SK-N-SH (cell line): ENCODE data around the gene SYT3. TPM values are rescaled to one million over a fixed set of nuclear protein-coding genes. Genes with fewer than 3 reads are reported as not detected.

Source experiments
- CTCF ChIA-PET: fragments of 300-600, 350-600 bp; formaldehyde crosslinking; extraction: SDS; loops from one replicate; lab custom pipeline; 2021; lab: Yijun Ruan, JAX
- POLR2A ChIA-PET: fragments of 350-600 bp; sonication (Branson Sonifier 250); formaldehyde crosslinking; extraction: SDS; loops from one replicate; lab custom pipeline; 2020; ENCODE audit warnings: antibody characterized with exemption, inconsistent platforms; lab: Yijun Ruan, JAX
- DNase-seq: peaks from one replicate; pipeline ENCODE4 v3.0.0; 2012
- H2AFZ ChIP-seq: fragments of 200-600 bp; sonication (generic); 2 replicates; pipeline ENCODE4 v1.8.1; 2016; ENCODE audit warnings: antibody characterized with exemption, mild to moderate bottlenecking, low read depth
- H3F3A ChIP-seq: fragments of 200-600 bp; sonication (generic); replicated peaks from 2 replicates; pipeline ENCODE3; 2016; ENCODE audit warnings: antibody characterized with exemption, mild to moderate bottlenecking; ENCODE audit not compliant: insufficient read depth
- H3K27ac ChIP-seq, 2 experiments: fragments of 200-500 bp in 1 of 2; fragments of 200-600 bp in 1 of 2; sonication (Bioruptor generic) in 1 of 2; sonication (generic), shearing (Covaris generic) in 1 of 2; 2 replicates each; pipeline versions ENCODE4 v1.5.1 to v1.6.1; 2014 to 2016; ENCODE audit warnings: low read depth in 2 of 2, inconsistent platforms in 1 of 2, low read length in 1 of 2, mild to moderate bottlenecking in 1 of 2, mixed read lengths in 1 of 2
- H3K27me3 ChIP-seq: fragments of 200-600 bp; sonication (generic), shearing (Covaris generic); 2 replicates; pipeline ENCODE4 v1.6.1; 2016; ENCODE audit warnings: mixed run types; ENCODE audit not compliant: insufficient read depth
- H3K36me3 ChIP-seq, 2 experiments: fragments of 200-500 bp in 1 of 2; fragments of 200-600 bp in 1 of 2; sonication (Bioruptor generic) in 1 of 2; sonication (generic) in 1 of 2; replicated peaks in 1 of 2; 2 replicates each; pipeline versions ENCODE3 to v1.5.1; 2014 to 2016; ENCODE audit warnings: low read length in 1 of 2, mild to moderate bottlenecking in 1 of 2; ENCODE audit not compliant: insufficient read depth in 2 of 2, control insufficient read depth in 1 of 2
- H3K4me1 ChIP-seq, 2 experiments: fragments of 200-500 bp in 1 of 2; fragments of 200-600 bp in 1 of 2; sonication (Bioruptor generic) in 1 of 2; sonication (generic), shearing (Covaris generic) in 1 of 2; 2 replicates each; pipeline versions ENCODE4 v1.5.1 to v1.6.1; 2014 to 2016; ENCODE audit warnings: low read depth in 1 of 2, low read length in 1 of 2, mixed run types in 1 of 2; ENCODE audit not compliant: insufficient read depth in 2 of 2, control insufficient read depth in 1 of 2
- H3K4me2 ChIP-seq: fragments of 200-600 bp; sonication (generic), shearing (Covaris generic); 2 replicates; pipeline ENCODE4 v1.6.1; 2017; ENCODE audit warnings: mixed run types
- H3K4me3 ChIP-seq, 2 experiments: fragments of 200-500 bp in 1 of 2; fragments of 200-600 bp in 1 of 2; sonication (Bioruptor generic) in 1 of 2; sonication (generic), shearing (Covaris generic) in 1 of 2; 2 replicates each; pipeline versions ENCODE4 v1.5.1 to v1.8.1; 2014 to 2016; ENCODE audit warnings: low read depth in 2 of 2, inconsistent platforms in 1 of 2, low read length in 1 of 2, mild to moderate bottlenecking in 1 of 2, mixed read lengths in 1 of 2, moderate library complexity in 1 of 2
- H3K79me2 ChIP-seq: fragments of 200-600 bp; sonication (generic); 2 replicates; pipeline ENCODE4 v1.8.1; 2017; ENCODE audit warnings: mild to moderate bottlenecking; ENCODE audit not compliant: insufficient read depth
- H3K9ac ChIP-seq: fragments of 200-600 bp; sonication (generic); 2 replicates; pipeline ENCODE4 v1.6.1; 2017; ENCODE audit warnings: mixed run types
- H3K9me2 ChIP-seq: fragments of 200-600 bp; sonication (generic); 2 replicates; pipeline ENCODE4 v1.6.1; 2017; ENCODE audit warnings: mixed run types
- H3K9me3 ChIP-seq: fragments of 200-600 bp; sonication (generic); 2 replicates; pipeline ENCODE4 v1.6.1; 2017; ENCODE audit warnings: mixed run types, mild to moderate bottlenecking, moderate library complexity
- H4K20me1 ChIP-seq: fragments of 200-600 bp; sonication (generic); 2 replicates; pipeline ENCODE4 v1.6.1; 2017; ENCODE audit warnings: mild to moderate bottlenecking, mixed run types; ENCODE audit not compliant: insufficient read depth
- CHD2 ChIP-seq: fragments of 150-350 bp; IDR thresholded peaks from 2 replicates; pipeline ENCODE4 v1.6.1; 2018; ENCODE audit warnings: low read length; ENCODE audit not compliant: partially characterized antibody
- ELF1 ChIP-seq: IDR thresholded peaks from 2 replicates; pipeline ENCODE4 v1.4.0; 2012
- FOXJ3 ChIP-seq: sonication (generic); formaldehyde crosslinking; IDR thresholded peaks from 2 replicates; pipeline ENCODE4 v1.5.1; 2020; ENCODE audit warnings: mild to moderate bottlenecking, missing genetic modification reagents
- GATA2 ChIP-seq: sonication (generic); formaldehyde crosslinking; IDR thresholded peaks from 2 replicates; pipeline ENCODE4 v1.5.0; 2020; ENCODE audit warnings: mild to moderate bottlenecking, missing genetic modification reagents
- MEF2A ChIP-seq: IDR thresholded peaks from 2 replicates; pipeline ENCODE4 v1.4.0; 2012; ENCODE audit warnings: low read depth, borderline replicate concordance
- NFIC ChIP-seq: IDR thresholded peaks from 2 replicates; pipeline ENCODE4 v1.4.0; 2012; ENCODE audit warnings: borderline replicate concordance
- RAD21 ChIP-seq: IDR thresholded peaks from 2 replicates; pipeline ENCODE4 v1.6.1; 2012; ENCODE audit warnings: mild to moderate bottlenecking, low read length
- RCOR1 ChIP-seq: fragments of 150-350 bp; IDR thresholded peaks from 2 replicates; pipeline ENCODE4 v1.6.1; 2017; ENCODE audit warnings: antibody characterized with exemption, low read length
- RFX5 ChIP-seq: IDR thresholded peaks from 2 replicates; pipeline ENCODE4 v1.6.1; 2012; ENCODE audit warnings: mild to moderate bottlenecking, improper control_type of control experiment, low read length
- TAF1 ChIP-seq: IDR thresholded peaks from 2 replicates; pipeline ENCODE4 v1.6.1; 2012; ENCODE audit warnings: low read depth, mild to moderate bottlenecking, low read length, moderate library complexity, borderline replicate concordance
- WGBS: methylation state at CpG from one replicate; pipeline ENCODE4 v1.1.6; 2017; ENCODE audit warnings: low lambda C conversion rate; 5-methylcytosine and 5-hydroxymethylcytosine counted together
- polyA plus RNA-seq, 3 experiments: library from polyadenylated mRNA; depleted of rRNA; stranded (reverse); fragments of >200 nt; gene quantifications; 2 replicates each; pipeline ENCODE4 v1.2.3, GENCODE V29; 2012
- TF ChIP-seq, protein P1 (sequence below): fragments of 200-600 bp; sonication (generic); IDR thresholded peaks from 2 replicates; pipeline ENCODE4 v1.6.1; 2017; ENCODE audit warnings: antibody characterized with exemption, mild to moderate bottlenecking, moderate library complexity
- TF ChIP-seq, protein P2 (sequence below): IDR thresholded peaks from 2 replicates; pipeline ENCODE4; 2012
- TF ChIP-seq, protein P3 (sequence below): IDR thresholded peaks from 2 replicates; pipeline ENCODE4 v1.4.0; 2012; ENCODE audit warnings: low read depth
- TF ChIP-seq, protein P4 (sequence below): IDR thresholded peaks from 2 replicates; pipeline ENCODE4 v1.4.0; 2012; ENCODE audit warnings: low read depth, borderline replicate concordance
- TF ChIP-seq, protein P5 (sequence below): fragments of 150-350 bp; IDR thresholded peaks from 2 replicates; pipeline ENCODE4 v1.6.1; 2016; ENCODE audit warnings: mild to moderate bottlenecking, low read depth, low read length

Gene SYT3
- polyA plus RNA-seq, 1 of the 3 experiments (the other 2 are of a cell fraction) = 0.94 TPM

DNA sequence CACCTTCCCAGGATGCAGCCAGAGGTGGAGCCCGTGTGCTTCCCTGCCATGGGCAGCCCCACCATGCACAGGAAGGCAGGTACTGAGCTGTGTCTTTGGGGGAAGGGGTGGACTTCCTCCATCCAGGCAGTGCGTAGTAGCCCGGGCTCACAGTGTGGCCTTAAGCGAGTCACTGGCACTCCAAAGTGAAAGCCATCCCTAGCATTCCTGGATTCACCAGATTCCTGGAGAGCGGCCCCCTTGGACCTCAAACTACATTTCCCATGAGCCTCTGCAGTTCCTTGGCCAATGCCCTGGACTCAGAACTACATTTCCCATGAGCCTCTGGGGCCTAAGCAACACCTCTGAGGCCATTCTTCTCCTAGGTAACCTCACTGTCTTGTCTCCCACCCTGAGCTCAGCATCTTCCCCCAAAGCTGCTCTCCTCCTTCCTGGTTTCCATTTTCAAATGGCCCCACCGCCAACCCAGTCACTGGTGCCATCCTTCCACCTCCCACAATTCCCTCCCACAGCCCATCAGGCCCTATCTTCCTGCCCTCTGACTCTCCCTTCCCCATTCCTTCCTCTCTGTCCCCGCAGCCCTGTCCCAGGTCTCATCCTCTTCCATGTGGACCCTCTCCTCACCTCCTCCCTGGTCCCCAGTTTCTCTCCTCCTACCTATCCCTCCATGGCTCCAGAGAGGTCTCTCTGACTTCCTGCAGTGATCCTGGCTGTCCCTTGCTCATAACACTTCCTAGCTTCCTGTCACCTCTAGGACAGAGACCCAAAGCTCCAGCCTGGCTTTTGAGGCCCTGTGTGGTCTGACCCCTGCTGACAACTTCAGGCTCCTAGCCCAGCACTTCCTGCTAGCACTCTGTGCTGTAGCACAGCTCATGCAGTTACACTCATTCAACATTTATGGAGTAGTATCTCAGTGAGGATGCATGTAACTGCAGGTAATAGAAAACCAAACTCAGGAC is 10.0 kb upstream of the SYT3 start, which contains the start of gene C19orf81 (continued):
- TF ChIP-seq, protein P1, sequence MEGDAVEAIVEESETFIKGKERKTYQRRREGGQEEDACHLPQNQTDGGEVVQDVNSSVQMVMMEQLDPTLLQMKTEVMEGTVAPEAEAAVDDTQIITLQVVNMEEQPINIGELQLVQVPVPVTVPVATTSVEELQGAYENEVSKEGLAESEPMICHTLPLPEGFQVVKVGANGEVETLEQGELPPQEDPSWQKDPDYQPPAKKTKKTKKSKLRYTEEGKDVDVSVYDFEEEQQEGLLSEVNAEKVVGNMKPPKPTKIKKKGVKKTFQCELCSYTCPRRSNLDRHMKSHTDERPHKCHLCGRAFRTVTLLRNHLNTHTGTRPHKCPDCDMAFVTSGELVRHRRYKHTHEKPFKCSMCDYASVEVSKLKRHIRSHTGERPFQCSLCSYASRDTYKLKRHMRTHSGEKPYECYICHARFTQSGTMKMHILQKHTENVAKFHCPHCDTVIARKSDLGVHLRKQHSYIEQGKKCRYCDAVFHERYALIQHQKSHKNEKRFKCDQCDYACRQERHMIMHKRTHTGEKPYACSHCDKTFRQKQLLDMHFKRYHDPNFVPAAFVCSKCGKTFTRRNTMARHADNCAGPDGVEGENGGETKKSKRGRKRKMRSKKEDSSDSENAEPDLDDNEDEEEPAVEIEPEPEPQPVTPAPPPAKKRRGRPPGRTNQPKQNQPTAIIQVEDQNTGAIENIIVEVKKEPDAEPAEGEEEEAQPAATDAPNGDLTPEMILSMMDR = no peak
- TF ChIP-seq, all 33 proteins: peak for 0

DNA sequence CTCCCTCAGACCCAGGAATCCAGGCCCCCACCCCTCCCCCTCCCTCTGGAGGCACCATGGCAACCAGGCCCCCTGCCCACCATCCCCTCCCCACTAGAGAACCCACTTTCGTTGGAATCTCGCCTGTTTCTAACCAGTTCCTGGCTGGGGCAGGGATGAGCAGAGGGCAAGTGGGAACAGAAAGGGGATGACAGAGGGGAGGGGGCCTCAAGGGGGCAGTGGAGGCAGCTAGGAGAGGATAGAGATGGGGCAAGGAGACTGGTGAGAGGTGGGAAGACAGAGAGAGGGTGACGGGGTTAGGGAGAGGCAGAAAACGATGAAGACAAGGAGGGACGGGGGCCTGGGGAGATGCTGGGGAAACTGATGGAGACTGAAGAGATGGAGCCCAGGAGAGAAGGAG is 9.0 kb upstream of the SYT3 start:
- no peaks in the 10 kb centered on the region for H3K9me3 ChIP-seq
- ChIA-PET CTCF (interaction anchor here (1.0 to 1.4 kb wide), 2 partner anchors 40 to 92 kb away, joined by 3 read pairs; no protein-coding TSS in a partner anchor), POLR2A (no interaction called here)
- H3K9me2 ChIP-seq = no peaks in the 10 kb centered on the region
- no peaks in the 10 kb centered on the region for H3K4me1 ChIP-seq
- H3K4me2 ChIP-seq = no peak overlapping the region
- no peak for DNase-seq
- H3K27me3 ChIP-seq = peaks cover 10% of the 10 kb centered on the region; the same call in 1 of the 2 replicates
- H3K4me3 ChIP-seq = no peak overlapping the region
- no peak overlapping the region for H3K9ac ChIP-seq
- 57% methylated on average over 5 of the region's 5 CpGs for WGBS
- no peak overlapping the region for H3K27ac ChIP-seq
- H3K79me2 ChIP-seq = no peaks in the 10 kb centered on the region
- no peaks in the 10 kb centered on the region for H3F3A ChIP-seq
- H4K20me1 ChIP-seq = no peaks in the 10 kb centered on the region
- no peak for TF ChIP-seq MEF2A
- TF ChIP-seq RAD21 = no peak
- TF ChIP-seq RCOR1 = no peak
- no peak for TF ChIP-seq FOXJ3 (CRISPR knock-in tag)
- no peak for TF ChIP-seq TAF1
- no peak for TF ChIP-seq GATA2 (CRISPR knock-in tag)
- no peak overlapping the region for H2AFZ ChIP-seq
- no peaks in the 10 kb centered on the region for H3K36me3 ChIP-seq

DNA sequence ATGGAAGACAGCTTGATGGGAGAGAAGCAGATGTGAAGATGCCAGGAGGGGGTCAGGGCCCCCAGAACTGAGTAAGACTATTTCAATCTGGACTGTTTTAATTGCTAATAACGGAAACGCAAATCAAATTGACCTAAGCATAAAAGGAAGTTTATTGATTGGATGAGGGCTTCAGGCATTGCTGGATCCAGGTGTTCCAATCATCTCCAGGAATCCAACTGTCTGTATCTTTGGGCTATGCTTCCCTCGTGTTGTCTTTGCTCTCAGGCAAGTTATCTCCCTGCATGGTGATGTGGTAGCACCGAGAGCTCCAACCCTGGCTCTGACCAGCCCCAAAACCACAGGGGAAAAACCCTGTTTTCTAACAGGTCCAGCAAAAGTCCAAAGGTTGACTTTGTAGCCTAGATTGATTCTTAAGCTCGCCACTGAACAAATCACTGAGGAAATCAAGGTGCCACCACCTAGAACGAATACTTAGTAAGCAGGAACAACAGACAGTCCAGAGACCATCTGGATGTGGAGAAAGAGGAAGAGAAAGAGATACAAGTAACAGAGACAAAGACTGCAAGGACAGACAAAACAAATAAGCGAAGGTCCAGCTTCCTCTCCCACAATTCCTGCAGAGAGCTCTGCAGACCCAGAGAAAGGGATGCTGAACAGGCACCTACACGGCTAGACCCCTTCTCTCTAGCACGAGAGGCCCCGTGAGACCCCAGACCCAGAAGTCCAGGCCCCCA is 8.4 kb upstream of the SYT3 start:
- Histone ChIP-seq H3K27me3 (peaks cover 11% of the 10 kb centered on the region; the same call in 1 of the 2 replicates), H4K20me1 (no peaks in the 10 kb centered on the region), H3F3A (no peaks in the 10 kb centered on the region), H3K4me2 (no peak overlapping the region), H3K79me2 (no peaks in the 10 kb centered on the region), H2AFZ (no peak overlapping the region), H3K27ac (no peak overlapping the region), H3K9ac (no peak overlapping the region), H3K9me2 (no peaks in the 10 kb centered on the region), H3K4me3 (no peak overlapping the region), H3K36me3 (no peaks in the 10 kb centered on the region), H3K4me1 (no peaks in the 10 kb centered on the region), H3K9me3 (no peaks in the 10 kb centered on the region)
- CTCF ChIA-PET = interaction anchor here (1.4 kb wide), 1 partner anchor 40 kb away, joined by 3 read pairs; no protein-coding TSS in a partner anchor
- POLR2A ChIA-PET = no interaction called here
- DNase-seq = no peak
- WGBS = 31% methylated on average over 10 of the region's 10 CpGs
- TF ChIP-seq, protein P2, sequence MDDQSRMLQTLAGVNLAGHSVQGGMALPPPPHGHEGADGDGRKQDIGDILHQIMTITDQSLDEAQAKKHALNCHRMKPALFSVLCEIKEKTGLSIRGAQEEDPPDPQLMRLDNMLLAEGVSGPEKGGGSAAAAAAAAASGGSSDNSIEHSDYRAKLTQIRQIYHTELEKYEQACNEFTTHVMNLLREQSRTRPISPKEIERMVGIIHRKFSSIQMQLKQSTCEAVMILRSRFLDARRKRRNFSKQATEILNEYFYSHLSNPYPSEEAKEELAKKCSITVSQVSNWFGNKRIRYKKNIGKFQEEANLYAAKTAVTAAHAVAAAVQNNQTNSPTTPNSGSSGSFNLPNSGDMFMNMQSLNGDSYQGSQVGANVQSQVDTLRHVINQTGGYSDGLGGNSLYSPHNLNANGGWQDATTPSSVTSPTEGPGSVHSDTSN = no peak
- TF ChIP-seq RFX5 (no peak), ELF1 (no peak), NFIC (no peak), RAD21 (no peak), CHD2 (no peak), RCOR1 (no peak), GATA2 (CRISPR knock-in tag) (no peak)
- TF ChIP-seq, protein P1 = no peak
- TF ChIP-seq, protein P3, sequence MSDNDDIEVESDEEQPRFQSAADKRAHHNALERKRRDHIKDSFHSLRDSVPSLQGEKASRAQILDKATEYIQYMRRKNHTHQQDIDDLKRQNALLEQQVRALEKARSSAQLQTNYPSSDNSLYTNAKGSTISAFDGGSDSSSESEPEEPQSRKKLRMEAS = no peak
- TF ChIP-seq, protein P4, sequence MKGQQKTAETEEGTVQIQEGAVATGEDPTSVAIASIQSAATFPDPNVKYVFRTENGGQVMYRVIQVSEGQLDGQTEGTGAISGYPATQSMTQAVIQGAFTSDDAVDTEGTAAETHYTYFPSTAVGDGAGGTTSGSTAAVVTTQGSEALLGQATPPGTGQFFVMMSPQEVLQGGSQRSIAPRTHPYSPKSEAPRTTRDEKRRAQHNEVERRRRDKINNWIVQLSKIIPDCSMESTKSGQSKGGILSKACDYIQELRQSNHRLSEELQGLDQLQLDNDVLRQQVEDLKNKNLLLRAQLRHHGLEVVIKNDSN = no peak
- TF ChIP-seq, protein P5, sequence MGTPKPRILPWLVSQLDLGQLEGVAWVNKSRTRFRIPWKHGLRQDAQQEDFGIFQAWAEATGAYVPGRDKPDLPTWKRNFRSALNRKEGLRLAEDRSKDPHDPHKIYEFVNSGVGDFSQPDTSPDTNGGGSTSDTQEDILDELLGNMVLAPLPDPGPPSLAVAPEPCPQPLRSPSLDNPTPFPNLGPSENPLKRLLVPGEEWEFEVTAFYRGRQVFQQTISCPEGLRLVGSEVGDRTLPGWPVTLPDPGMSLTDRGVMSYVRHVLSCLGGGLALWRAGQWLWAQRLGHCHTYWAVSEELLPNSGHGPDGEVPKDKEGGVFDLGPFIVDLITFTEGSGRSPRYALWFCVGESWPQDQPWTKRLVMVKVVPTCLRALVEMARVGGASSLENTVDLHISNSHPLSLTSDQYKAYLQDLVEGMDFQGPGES = no peak
